ENCODE measurements around the gene USHBP1. TPM values are rescaled to one million over a fixed set of nuclear protein-coding genes. Genes with fewer than 3 reads are reported as not detected.

Gene USHBP1
- total and polyA plus RNA-seq, 2 of the 13 experiments (the other 11 are each of a cell fraction or from before 2014, with no cell fraction given): 0.15 to 1.5 TPM

DNA sequence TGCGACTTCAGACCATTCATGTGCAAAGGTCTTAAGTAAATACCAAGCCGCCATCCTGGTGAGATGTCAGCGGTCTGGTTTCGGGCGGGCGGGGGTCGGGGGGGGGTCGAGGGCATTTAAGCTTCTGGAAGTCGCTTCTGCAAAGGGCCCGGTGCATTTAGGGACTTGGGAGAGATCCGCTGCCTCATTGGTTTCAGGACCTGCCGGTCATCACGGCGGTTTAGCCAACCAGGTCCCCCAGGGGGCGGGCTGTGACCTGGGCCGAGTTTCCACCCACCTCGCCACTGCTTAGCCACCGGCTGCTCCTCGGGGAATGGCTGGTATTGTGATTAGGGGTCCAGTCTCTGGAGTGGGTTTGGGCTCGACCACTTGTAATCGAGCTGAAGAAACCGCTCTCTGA is 24.9 kb upstream of the USHBP1 start:
- BruUV-seq (replicated peaks): no TSS peak
- FAIRE-seq: no peak
- intact Hi-C loops (cut with micrococcal nuclease; ENCODE audit: unreplicated experiment) (no loop called here), in situ Hi-C loops (cut with HindIII; ENCODE audit: extremely low pct_ligation_motif_present, low pct_unique_long_range_greater_than_20kb) (no loop called here)
- no peaks in the 10 kb centered on the region for H3K9me3 ChIP-seq (ENCODE audit: low read length)
- no peak overlapping the region; a peak in 1 of 6 replicates for H3K4me3 ChIP-seq (replicated peaks in 1 of 3; ENCODE audit: insufficient read depth in 1 of 3, low read depth in 2 of 3, low read length in 3 of 3)
- TF ChIP-seq NFYB (CRISPR knock-in tag; IDR thresholded peaks at IDR 0.05) (peak; percentile 86), SP2 (CRISPR knock-in tag; IDR thresholded peaks at IDR 0.05) (peak; percentile 88), NFYC (CRISPR knock-in tag; IDR thresholded peaks at IDR 0.05) (peak; percentile 88), CTCF (CRISPR knock-in tag; IDR thresholded peaks at IDR 0.05) (0 out of 2 replicates have a peak, but pooled peaks have one; percentile 3), MTF2 (CRISPR knock-in tag; IDR thresholded peaks at IDR 0.05; ENCODE audit: borderline replicate concordance) (no peak)
- TF ChIP-seq, protein P1, sequence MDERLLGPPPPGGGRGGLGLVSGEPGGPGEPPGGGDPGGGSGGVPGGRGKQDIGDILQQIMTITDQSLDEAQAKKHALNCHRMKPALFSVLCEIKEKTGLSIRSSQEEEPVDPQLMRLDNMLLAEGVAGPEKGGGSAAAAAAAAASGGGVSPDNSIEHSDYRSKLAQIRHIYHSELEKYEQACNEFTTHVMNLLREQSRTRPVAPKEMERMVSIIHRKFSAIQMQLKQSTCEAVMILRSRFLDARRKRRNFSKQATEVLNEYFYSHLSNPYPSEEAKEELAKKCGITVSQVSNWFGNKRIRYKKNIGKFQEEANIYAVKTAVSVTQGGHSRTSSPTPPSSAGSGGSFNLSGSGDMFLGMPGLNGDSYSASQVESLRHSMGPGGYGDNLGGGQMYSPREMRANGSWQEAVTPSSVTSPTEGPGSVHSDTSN (CRISPR knock-in tag; IDR thresholded peaks at IDR 0.05): peak; percentile 88
- TF ChIP-seq, protein P2, sequence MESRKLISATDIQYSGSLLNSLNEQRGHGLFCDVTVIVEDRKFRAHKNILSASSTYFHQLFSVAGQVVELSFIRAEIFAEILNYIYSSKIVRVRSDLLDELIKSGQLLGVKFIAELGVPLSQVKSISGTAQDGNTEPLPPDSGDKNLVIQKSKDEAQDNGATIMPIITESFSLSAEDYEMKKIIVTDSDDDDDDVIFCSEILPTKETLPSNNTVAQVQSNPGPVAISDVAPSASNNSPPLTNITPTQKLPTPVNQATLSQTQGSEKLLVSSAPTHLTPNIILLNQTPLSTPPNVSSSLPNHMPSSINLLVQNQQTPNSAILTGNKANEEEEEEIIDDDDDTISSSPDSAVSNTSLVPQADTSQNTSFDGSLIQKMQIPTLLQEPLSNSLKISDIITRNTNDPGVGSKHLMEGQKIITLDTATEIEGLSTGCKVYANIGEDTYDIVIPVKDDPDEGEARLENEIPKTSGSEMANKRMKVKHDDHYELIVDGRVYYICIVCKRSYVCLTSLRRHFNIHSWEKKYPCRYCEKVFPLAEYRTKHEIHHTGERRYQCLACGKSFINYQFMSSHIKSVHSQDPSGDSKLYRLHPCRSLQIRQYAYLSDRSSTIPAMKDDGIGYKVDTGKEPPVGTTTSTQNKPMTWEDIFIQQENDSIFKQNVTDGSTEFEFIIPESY (CRISPR knock-in tag; IDR thresholded peaks at IDR 0.05): no peak
- TF ChIP-seq, protein P3, sequence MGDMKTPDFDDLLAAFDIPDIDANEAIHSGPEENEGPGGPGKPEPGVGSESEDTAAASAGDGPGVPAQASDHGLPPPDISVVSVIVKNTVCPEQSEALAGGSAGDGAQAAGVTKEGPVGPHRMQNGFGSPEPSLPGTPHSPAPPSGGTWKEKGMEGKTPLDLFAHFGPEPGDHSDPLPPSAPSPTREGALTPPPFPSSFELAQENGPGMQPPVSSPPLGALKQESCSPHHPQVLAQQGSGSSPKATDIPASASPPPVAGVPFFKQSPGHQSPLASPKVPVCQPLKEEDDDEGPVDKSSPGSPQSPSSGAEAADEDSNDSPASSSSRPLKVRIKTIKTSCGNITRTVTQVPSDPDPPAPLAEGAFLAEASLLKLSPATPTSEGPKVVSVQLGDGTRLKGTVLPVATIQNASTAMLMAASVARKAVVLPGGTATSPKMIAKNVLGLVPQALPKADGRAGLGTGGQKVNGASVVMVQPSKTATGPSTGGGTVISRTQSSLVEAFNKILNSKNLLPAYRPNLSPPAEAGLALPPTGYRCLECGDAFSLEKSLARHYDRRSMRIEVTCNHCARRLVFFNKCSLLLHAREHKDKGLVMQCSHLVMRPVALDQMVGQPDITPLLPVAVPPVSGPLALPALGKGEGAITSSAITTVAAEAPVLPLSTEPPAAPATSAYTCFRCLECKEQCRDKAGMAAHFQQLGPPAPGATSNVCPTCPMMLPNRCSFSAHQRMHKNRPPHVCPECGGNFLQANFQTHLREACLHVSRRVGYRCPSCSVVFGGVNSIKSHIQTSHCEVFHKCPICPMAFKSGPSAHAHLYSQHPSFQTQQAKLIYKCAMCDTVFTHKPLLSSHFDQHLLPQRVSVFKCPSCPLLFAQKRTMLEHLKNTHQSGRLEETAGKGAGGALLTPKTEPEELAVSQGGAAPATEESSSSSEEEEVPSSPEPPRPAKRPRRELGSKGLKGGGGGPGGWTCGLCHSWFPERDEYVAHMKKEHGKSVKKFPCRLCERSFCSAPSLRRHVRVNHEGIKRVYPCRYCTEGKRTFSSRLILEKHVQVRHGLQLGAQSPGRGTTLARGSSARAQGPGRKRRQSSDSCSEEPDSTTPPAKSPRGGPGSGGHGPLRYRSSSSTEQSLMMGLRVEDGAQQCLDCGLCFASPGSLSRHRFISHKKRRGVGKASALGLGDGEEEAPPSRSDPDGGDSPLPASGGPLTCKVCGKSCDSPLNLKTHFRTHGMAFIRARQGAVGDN (CRISPR knock-in tag; IDR thresholded peaks at IDR 0.05): peak; percentile 21; the same call in 1 of the 2 replicates
- H3K27me3 ChIP-seq (ENCODE audit: control insufficient read depth in 1 of 2, insufficient read depth in 2 of 2, low read length in 2 of 2): no peaks in the 10 kb centered on the region
- CTCF ChIA-PET (ENCODE audit: low intra/inter-chr PET ratio, low total read pairs): no interaction called here
- no peaks in the 10 kb centered on the region for H3K4me1 ChIP-seq (ENCODE audit: insufficient read depth, low read length)
- H3K4me2 ChIP-seq (ENCODE audit: low read depth, low read length): 0 out of 2 replicates have a peak overlapping the region, but pooled peaks have one; percentile 36
- H4K20me1 ChIP-seq (ENCODE audit: insufficient read depth, low read length): no peaks in the 10 kb centered on the region
- POLR2A ChIA-PET: no interaction called here
- no peak for DNase-seq (ENCODE audit: low spot score)
- no peak overlapping the region for H3K9ac ChIP-seq (ENCODE audit: insufficient read depth, low read depth, low read length)
- ATAC-seq: peak; percentile 76
- no peaks in the 10 kb centered on the region for H3K79me2 ChIP-seq (ENCODE audit: insufficient read depth, low read length)
- no peaks in the 10 kb centered on the region for H3K36me3 ChIP-seq (replicated peaks in 1 of 2; ENCODE audit: control insufficient read depth in 1 of 2, insufficient read depth in 2 of 2, low read length in 2 of 2)
- WGBS (ENCODE audit: low lambda C conversion rate): 28% methylated on average over 14 of the region's 22 CpGs
- no peak overlapping the region for H3K27ac ChIP-seq (ENCODE audit: extremely low read length, insufficient read depth, low read length)
- no peak overlapping the region for H2AFZ ChIP-seq (ENCODE audit: low read length)

Measured in HepG2 (cell line).